ENCODE results near the gene UPK3BL2.
"Not testable (repeated sequence)": the region's sequence is repeated elsewhere in the genome, so short reads cannot be mapped to it uniquely, and the experiment has no call there.

The UPK3BL2 gene

GRCh38 chr7:102494026-102494425 lies 49.5 kb downstream of the UPK3BL2 start:
- not testable (repeated sequence) for DNase-seq (ENCODE audit: low read depth)

- not testable (repeated sequence) for DNase-seq (ENCODE audit: low read depth)
Observed at GRCh38 chr7:102493220-102493935, 50.1 kb downstream of the UPK3BL2 start.

- DNase-seq (ENCODE audit: low read depth), result not testable (repeated sequence)
Observed at GRCh38 chr7:102490529-102491075, 52.9 kb downstream of the UPK3BL2 start.
